Effector memory CD4-positive, alpha-beta T cell (primary cell): ENCODE measurements around the gene RABIF.

Source experiments
- DNase-seq, 3 donors: peaks; one replicate each; pipeline ENCODE4 v3.0.0-alpha.2; 2020
- H3K27ac ChIP-seq: 2 replicates; pipeline ENCODE4 v1.7.0; 2013; ENCODE audit warnings: mild to moderate bottlenecking, low read length, moderate library complexity; ENCODE audit not compliant: insufficient read depth, poor library complexity, severe bottlenecking
- H3K27me3 ChIP-seq: replicated peaks from 2 replicates; pipeline ENCODE4 v1.7.0; 2013; ENCODE audit warnings: mild to moderate bottlenecking, low read length; ENCODE audit not compliant: insufficient read depth, control insufficient read depth, poor library complexity, severe bottlenecking
- H3K36me3 ChIP-seq: 2 replicates; pipeline ENCODE4 v1.7.0; 2013; ENCODE audit warnings: mild to moderate bottlenecking, low read length, moderate library complexity; ENCODE audit not compliant: control insufficient read depth, insufficient read depth
- H3K4me1 ChIP-seq: 2 replicates; pipeline ENCODE4 v1.7.0; 2013; ENCODE audit warnings: low read length, mild to moderate bottlenecking; ENCODE audit not compliant: control insufficient read depth, insufficient read depth, poor library complexity, severe bottlenecking
- H3K4me3 ChIP-seq: 2 replicates; pipeline ENCODE4 v1.7.0; 2013; ENCODE audit warnings: low read length, low read depth, mild to moderate bottlenecking; ENCODE audit not compliant: insufficient read depth, poor library complexity, severe bottlenecking
- H3K9me3 ChIP-seq: 2 replicates; pipeline ENCODE4 v1.7.0; 2013; ENCODE audit warnings: mild to moderate bottlenecking, low read length, moderate library complexity; ENCODE audit not compliant: control insufficient read depth

The RABIF gene

DNA sequence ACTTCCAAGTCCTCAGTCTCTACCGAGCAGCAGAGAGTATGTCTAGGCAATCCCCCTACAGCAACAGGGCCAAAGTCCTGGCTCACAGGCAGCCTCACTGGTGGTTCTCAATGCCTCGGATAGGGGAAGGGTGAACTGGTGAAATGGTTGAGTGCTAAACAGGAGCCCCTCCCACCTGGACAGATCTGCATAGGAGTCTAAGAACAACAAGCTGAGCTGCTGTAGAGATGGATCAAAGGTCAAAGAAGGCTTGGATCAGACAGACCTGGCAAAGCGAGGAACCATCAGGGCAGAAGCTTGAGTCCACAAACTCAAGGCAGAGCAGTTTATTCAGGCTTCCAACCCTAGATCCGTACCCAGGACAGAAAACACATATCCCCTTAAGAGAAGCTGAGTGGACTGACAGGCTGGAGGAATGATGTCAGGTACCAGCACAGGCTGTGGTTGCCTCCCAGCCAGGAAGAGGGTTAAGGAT, 31.8 kb downstream of the RABIF start:
- Histone ChIP-seq H3K9me3 (no peaks in the 10 kb centered on the region), H3K27me3 (peaks cover 16% of the 10 kb centered on the region), H3K36me3 (no peaks in the 10 kb centered on the region), H3K27ac (no peak overlapping the region), H3K4me3 (no peak overlapping the region), H3K4me1 (peaks cover 12% of the 10 kb centered on the region)
- DNase-seq = no peak

DNA sequence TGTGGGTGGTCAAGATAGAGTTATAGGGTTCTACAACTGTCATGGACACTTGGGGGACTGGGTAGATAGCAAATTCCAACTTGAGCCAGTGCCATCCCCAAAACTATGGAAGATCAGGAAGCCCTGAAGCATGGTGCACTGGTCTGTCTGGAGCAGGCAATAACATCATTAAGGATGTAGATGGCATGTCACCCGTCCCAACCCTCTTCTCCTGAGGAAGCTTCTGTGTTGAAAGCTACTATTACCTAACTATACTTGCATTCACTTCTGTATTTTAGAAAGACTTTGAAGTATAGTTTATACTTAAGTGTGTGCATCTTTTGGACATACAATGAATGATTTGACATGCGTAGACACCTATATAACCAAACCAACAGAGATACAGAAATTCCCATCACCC, 32.9 kb downstream of the RABIF start:
- DNase-seq = no peak
- H3K27ac ChIP-seq = no peak overlapping the region
- peaks cover 6% of the 10 kb centered on the region for H3K27me3 ChIP-seq
- H3K4me1 ChIP-seq = peaks cover 4% of the 10 kb centered on the region
- no peaks in the 10 kb centered on the region for H3K36me3 ChIP-seq
- no peaks in the 10 kb centered on the region for H3K9me3 ChIP-seq
- no peak overlapping the region for H3K4me3 ChIP-seq

DNA sequence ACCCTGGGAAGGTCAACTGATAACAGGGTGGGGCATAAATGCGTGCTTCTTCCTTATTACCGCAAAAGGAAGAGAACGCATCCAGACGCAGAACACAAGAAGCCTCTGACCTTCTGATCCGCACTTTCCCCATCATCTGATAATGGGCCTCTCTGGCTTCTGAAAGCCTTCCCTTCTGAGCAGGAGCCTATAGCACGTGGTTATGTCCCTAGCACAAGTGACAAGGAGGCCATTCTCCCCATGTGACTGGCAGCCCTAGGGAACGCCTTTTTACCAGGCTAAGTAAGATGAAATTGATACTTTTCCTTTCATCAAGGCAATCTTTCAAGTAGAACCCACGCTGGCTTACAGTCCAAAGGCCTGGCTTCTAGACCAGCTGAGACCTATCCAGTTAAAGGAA, 34.2 kb downstream of the RABIF start:
- Histone ChIP-seq H3K4me3 (no peak overlapping the region), H3K27ac (no peak overlapping the region), H3K27me3 (no peaks in the 10 kb centered on the region), H3K9me3 (no peaks in the 10 kb centered on the region), H3K36me3 (no peaks in the 10 kb centered on the region), H3K4me1 (no peaks in the 10 kb centered on the region)
- no peak for DNase-seq

DNA sequence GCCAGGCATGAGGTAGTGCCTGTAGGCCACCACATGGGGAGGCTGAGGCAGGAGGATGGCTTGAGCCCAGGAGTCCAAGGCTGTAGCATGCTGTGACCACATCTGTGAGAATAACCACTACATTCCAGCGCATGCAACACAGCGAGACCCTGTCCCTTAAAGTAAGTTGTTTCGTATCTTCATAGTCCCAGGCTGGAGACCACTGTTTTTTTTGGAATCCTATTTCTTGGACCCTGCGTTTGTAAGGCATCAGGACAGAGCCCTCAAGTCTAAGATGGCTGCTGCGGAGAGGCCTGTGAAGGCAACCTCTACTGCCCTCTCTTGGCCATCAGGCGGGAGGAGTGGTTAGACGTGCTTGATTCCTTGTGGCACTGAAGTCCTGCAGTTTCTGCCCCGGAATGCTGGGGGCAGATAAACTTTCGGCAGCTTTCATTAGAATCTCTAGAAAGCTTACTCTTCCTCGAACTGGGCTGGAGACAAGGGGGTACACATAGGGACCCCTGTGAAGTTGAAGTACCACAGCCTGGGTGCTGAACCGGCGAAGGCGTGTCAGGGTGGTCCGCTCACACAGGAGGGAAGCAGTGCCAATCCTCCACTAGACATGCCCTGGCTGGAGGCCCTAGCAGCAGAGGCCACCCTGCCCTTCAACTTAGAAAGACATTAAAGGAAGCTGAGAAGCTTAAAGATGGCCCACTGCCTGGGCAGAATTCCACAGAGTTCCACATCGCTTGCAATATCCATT, 36.6 kb downstream of the RABIF start:
- no peak for DNase-seq
- Histone ChIP-seq H3K36me3 (no peaks in the 10 kb centered on the region), H3K27ac (no peak overlapping the region), H3K4me1 (no peaks in the 10 kb centered on the region), H3K9me3 (no peaks in the 10 kb centered on the region), H3K27me3 (no peaks in the 10 kb centered on the region), H3K4me3 (no peak overlapping the region)

DNA sequence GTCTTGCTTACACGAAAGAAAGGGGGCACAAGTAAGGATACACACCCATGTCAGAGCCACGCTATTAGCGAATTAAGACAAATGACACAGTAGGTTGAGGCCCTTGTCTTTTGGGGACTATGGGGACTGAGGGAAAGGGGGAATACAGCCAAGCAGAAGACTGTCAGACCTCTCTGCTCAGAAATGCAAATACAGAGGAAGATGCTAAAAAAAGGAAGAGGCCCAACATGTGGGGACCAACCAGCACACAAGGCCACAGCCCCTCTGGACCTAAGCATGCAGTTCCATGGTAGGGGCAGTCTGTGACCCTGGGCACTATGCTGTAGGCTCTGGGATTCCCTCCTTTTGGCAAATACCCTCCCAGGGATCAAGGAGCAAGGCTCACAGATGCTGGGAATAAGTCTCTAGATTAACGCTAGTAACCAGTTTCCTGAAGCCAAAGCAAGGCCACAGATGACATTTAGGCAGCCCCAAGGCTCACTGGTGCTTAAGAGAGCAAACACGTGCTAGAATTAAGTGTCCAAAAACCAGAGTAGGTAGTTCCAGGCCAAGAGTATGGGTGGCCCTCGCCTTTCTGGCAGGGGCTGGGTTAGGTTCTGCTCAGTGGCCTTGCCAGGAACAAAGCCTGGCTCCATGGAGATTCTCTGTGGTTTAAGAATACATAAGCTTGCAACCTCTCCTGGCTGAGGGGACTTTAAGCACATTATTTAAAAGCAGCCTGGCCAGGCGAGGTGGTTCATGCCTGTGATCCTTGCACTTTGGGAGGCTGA, 38.2 kb downstream of the RABIF start:
- H3K9me3 ChIP-seq = no peaks in the 10 kb centered on the region
- no peaks in the 10 kb centered on the region for H3K27me3 ChIP-seq
- no peak overlapping the region for H3K27ac ChIP-seq
- H3K4me3 ChIP-seq = no peak overlapping the region
- no peak for DNase-seq
- H3K36me3 ChIP-seq = no peaks in the 10 kb centered on the region
- H3K4me1 ChIP-seq = no peaks in the 10 kb centered on the region

DNA sequence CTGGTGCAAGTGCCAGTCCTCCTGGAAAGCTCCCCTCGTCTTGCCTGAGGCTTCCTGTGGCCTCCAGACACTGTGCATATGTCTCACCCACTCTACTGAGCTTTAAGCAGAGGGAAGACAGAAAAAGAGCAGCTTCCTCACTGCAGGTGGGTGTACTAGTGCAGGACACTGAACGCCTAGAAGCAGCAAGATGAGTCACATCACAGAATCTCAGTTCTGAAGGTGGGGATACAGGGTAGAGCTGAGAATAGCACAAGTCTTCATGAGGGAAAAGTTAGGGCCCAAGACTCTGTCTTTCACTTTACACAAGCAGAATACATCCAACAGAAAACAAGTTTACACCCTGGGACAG, 40.8 kb downstream of the RABIF start:
- no peaks in the 10 kb centered on the region for H3K36me3 ChIP-seq
- no peaks in the 10 kb centered on the region for H3K4me1 ChIP-seq
- no peak for DNase-seq
- H3K27ac ChIP-seq = no peak overlapping the region
- H3K9me3 ChIP-seq = no peaks in the 10 kb centered on the region
- no peak overlapping the region for H3K4me3 ChIP-seq
- H3K27me3 ChIP-seq = no peaks in the 10 kb centered on the region

DNA sequence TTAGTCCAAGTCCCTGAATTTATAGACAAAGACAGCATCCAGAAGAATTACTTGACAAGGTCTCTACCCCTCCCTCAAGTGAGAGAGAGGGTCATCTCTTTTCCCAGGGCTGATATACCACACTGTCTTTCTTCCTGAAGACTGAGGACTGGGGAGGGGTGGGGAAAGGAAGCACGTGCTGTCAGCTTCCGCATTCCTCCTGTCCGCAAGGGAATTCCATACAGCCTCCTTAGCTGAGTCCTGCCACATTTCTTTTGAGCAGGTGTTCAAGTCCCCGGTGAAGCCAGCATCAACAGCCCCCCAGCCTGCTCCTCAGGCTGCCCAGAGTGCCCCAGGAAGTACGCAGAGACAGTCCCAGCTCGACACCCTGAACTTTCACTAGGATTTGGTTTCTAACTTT, 44.0 kb downstream of the RABIF start:
- Histone ChIP-seq H3K9me3 (no peaks in the 10 kb centered on the region), H3K36me3 (no peaks in the 10 kb centered on the region), H3K27ac (no peak overlapping the region), H3K4me1 (no peaks in the 10 kb centered on the region), H3K27me3 (no peaks in the 10 kb centered on the region), H3K4me3 (no peak overlapping the region)
- no peak for DNase-seq

DNA sequence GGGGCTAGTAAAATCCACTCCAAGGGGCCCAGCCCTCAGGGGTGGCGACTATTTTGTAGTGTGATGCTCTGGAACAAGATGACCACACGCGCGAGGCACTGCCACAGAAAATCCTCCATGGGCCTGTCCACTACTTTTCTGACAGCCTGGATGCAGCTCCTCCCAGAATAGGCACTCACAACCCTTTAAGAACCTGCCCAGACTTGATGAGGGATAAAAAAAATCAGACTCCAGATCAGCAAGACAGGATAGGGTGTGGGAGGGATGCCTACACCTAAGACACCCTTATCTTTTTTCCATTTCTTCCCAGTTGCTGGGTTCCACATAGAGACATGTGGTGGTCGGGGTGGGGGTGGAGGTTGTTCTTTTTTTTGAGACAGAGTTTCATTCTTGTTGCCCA, 44.7 kb downstream of the RABIF start:
- Histone ChIP-seq H3K36me3 (no peaks in the 10 kb centered on the region), H3K27ac (no peak overlapping the region), H3K4me1 (no peaks in the 10 kb centered on the region), H3K9me3 (no peaks in the 10 kb centered on the region), H3K27me3 (no peaks in the 10 kb centered on the region), H3K4me3 (no peak overlapping the region)
- no peak for DNase-seq

DNA sequence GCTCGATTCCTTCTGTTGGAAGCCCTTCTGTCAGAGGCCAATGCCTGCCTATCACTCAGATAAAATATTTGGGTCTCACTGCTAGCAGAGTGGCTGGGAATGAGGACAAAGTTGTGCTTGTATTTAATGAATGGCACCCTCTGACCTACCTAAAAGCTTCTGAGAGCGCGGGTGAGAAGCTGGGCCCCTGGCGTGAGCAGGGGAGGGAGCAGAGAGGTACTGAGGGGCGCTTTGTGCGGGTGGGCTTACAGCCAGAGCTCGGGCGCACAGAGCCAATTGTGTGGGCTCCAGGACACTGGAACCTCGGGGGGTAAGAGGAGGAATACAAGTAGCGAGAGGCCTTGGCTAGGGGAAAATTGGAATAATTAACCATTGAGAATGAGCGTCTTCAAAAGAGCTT, 45.9 kb downstream of the RABIF start:
- Histone ChIP-seq H3K4me3 (no peak overlapping the region), H3K9me3 (no peaks in the 10 kb centered on the region), H3K4me1 (no peaks in the 10 kb centered on the region), H3K27me3 (no peaks in the 10 kb centered on the region), H3K36me3 (no peaks in the 10 kb centered on the region), H3K27ac (no peak overlapping the region)
- no peak for DNase-seq

DNA sequence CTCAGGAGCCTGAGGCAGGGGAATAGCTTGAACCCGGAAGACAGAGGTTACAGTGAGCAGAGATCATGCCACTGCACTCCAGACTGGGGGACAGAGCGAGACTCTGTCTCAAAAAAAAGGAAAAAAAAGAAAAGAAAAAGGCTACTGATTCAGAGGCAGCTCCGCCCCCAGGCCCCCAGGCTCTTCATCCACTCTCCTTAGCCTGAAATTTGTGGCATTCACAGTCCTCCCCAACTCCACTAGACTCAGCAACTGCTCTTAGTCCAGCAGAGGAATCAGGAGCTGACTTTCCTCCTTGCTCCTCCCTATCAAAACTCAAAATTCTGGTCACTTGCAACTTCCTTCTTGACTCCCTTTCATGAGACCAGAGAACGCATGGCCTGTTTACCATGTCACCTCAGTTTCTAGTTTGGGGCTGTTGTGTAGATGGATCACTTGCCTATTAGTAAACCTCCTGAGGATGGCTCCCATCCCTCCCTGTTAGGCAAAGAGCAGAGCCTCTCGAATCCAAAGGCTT, 51.1 kb downstream of the RABIF start:
- Histone ChIP-seq H3K4me3 (no peak overlapping the region), H3K27ac (no peak overlapping the region), H3K4me1 (peaks cover 32% of the 10 kb centered on the region), H3K27me3 (no peaks in the 10 kb centered on the region), H3K36me3 (no peaks in the 10 kb centered on the region), H3K9me3 (no peaks in the 10 kb centered on the region)
- DNase-seq = no peak
